HCT116 (cell line): ENCODE measurements around the gene CTNNAL1. TPM values are rescaled to one million over a fixed set of nuclear protein-coding genes. Genes with fewer than 3 reads are reported as not detected.

Experiments
- ATAC-seq: fragments of 200-7000 bp; cut with Tn5 transposase; 2 replicates; pipeline ENCODE4 v1.9.1; 2020; ENCODE audit warnings: mild to moderate bottlenecking, moderate library complexity
- BruUV-seq: library from RNA; stranded (reverse); fragments of 400-500 nt; replicated peaks from 2 replicates; lab custom pipeline; 2021; lab: Mats Ljungman, UMichigan
- CTCF ChIA-PET: fragments of 300-600 bp; sonication (Branson Sonifier 250); formaldehyde crosslinking; loops from one replicate; lab custom pipeline; 2021; ENCODE audit warnings: antibody characterized with exemption; lab: Charles Lee
- POLR2A ChIA-PET: fragments of 300-600, 350-600 bp; sonication (Branson Sonifier 250); formaldehyde crosslinking; loops from one replicate; lab custom pipeline; 2021; ENCODE audit warnings: antibody characterized with exemption; lab: Charles Lee
- RAD21 ChIA-PET, 2 experiments: fragments of 300-600 bp; sonication (Branson Sonifier 250); formaldehyde crosslinking; loops; one replicate each; lab custom pipeline; 2023; ENCODE audit warnings: low total read pairs in 2 of 2; ENCODE audit not compliant: uncharacterized antibody in 2 of 2, unreplicated experiment in 2 of 2, low non-redundant PET in 1 of 2; lab: Charles Lee
- DNase-seq: peaks from one replicate; pipeline ENCODE4 v3.0.0-alpha.2; 2010; ENCODE audit warnings: low read depth, low spot score
- H2AFZ ChIP-seq: fragments of 200-600 bp; shearing (Covaris generic), sonication (generic); 2 replicates; pipeline ENCODE4 v1.6.1; 2017; ENCODE audit warnings: low read depth, mixed run types, mixed read lengths, antibody characterized with exemption, low read length; ENCODE audit not compliant: poor library complexity, severe bottlenecking
- H3K27ac ChIP-seq: 2 replicates; pipeline ENCODE4 v1.5.1; 2012; ENCODE audit warnings: low read depth, low read length
- H3K27me3 ChIP-seq: fragments of 200-600 bp; sonication (generic); 2 replicates; pipeline ENCODE4 v1.6.1; 2016; ENCODE audit warnings: mixed run types, low read length, mixed read lengths; ENCODE audit not compliant: insufficient read depth
- H3K36me3 ChIP-seq, 2 experiments: fragments of 200-500 bp in 1 of 2; fragments of 200-600 bp in 1 of 2; sonication (Bioruptor generic) in 1 of 2; sonication (generic) in 1 of 2; 2 replicates each; pipeline versions ENCODE4 v1.5.1 to v1.6.1; 2014 to 2016; ENCODE audit warnings: low read length in 2 of 2, inconsistent platforms in 1 of 2, mixed read lengths in 1 of 2, mixed run types in 1 of 2; ENCODE audit not compliant: insufficient read depth in 2 of 2, control insufficient read depth in 1 of 2
- H3K4me1 ChIP-seq, 2 experiments: fragments of 200-600 bp in 1 of 2; sonication (generic) in 1 of 2; 2 replicates each; pipeline versions ENCODE4 v1.5.1 to v1.6.1; 2012 to 2017; ENCODE audit warnings: low read length in 2 of 2, inconsistent platforms in 1 of 2, mild to moderate bottlenecking in 1 of 2, mixed read lengths in 1 of 2, mixed run types in 1 of 2, moderate library complexity in 1 of 2; ENCODE audit not compliant: insufficient read depth in 2 of 2, control insufficient read depth in 1 of 2
- H3K4me2 ChIP-seq: fragments of 200-600 bp; sonication (generic); 2 replicates; pipeline ENCODE4 v1.6.1; 2017; ENCODE audit warnings: mixed run types, low read length, mixed read lengths
- H3K4me3 ChIP-seq, 2 experiments: fragments of 200-600 bp in 1 of 2; sonication (generic) in 1 of 2; replicated peaks in 1 of 2; 2 replicates each; pipeline ENCODE4 v1.5.1; 2011 to 2016; ENCODE audit warnings: low read length in 2 of 2, control low read depth in 1 of 2, low read depth in 1 of 2, mild to moderate bottlenecking in 1 of 2, mixed read lengths in 1 of 2, mixed run types in 1 of 2
- H3K79me2 ChIP-seq: fragments of 200-600 bp; sonication (generic); 2 replicates; pipeline ENCODE4 v1.6.1; 2017; ENCODE audit warnings: mild to moderate bottlenecking, mixed run types, low read length, moderate library complexity, mixed read lengths; ENCODE audit not compliant: insufficient read depth
- H3K9ac ChIP-seq: fragments of 200-600 bp; sonication (generic); 2 replicates; pipeline ENCODE4 v1.6.1; 2016; ENCODE audit warnings: low read length, mixed read lengths
- H3K9me2 ChIP-seq: fragments of 200-600 bp; sonication (generic), shearing (Covaris generic); 2 replicates; pipeline ENCODE4 v1.6.1; 2017; ENCODE audit warnings: mixed run types, mild to moderate bottlenecking, moderate library complexity; ENCODE audit not compliant: insufficient read depth
- H3K9me3 ChIP-seq, 2 experiments: fragments of 200-500 bp in 1 of 2; fragments of 200-600 bp in 1 of 2; sonication (Bioruptor generic) in 1 of 2; sonication (generic) in 1 of 2; 2 replicates each; pipeline ENCODE4 v1.6.1; 2014 to 2017; ENCODE audit warnings: low read length in 2 of 2, mixed read lengths in 2 of 2, inconsistent platforms in 1 of 2, low read depth in 1 of 2, mild to moderate bottlenecking in 1 of 2, mixed run types in 1 of 2, moderate library complexity in 1 of 2; ENCODE audit not compliant: control insufficient read depth in 1 of 2, insufficient read depth in 1 of 2
- H4K20me1 ChIP-seq: fragments of 200-600 bp; sonication (generic), shearing (Covaris generic); 2 replicates; pipeline ENCODE4 v1.6.1; 2017; ENCODE audit warnings: mixed run types, mild to moderate bottlenecking, moderate library complexity; ENCODE audit not compliant: insufficient read depth
- EGR1 ChIP-seq: IDR thresholded peaks from 2 replicates; pipeline ENCODE4 v1.6.1; 2012; ENCODE audit warnings: low read depth
- EZH2phosphoT487 ChIP-seq: fragments of 200-600 bp; IDR thresholded peaks from 2 replicates; pipeline ENCODE4 v1.6.1; 2018; ENCODE audit warnings: antibody characterized with exemption, borderline replicate concordance
- POLR2AphosphoS5 ChIP-seq: IDR thresholded peaks from 2 replicates; pipeline ENCODE4 v1.6.1; 2011; ENCODE audit warnings: mild to moderate bottlenecking, low read depth, low read length, moderate library complexity
- SIN3A ChIP-seq: IDR thresholded peaks from 2 replicates; pipeline ENCODE4 v1.6.1; 2012; ENCODE audit warnings: low read depth
- TCF7L2 ChIP-seq: IDR thresholded peaks from 2 replicates; pipeline ENCODE4 v1.7.0; 2011; ENCODE audit warnings: borderline replicate concordance, inconsistent platforms; ENCODE audit not compliant: insufficient read depth, insufficient read length; ENCODE audit errors: extremely low read depth
- YY1 ChIP-seq: IDR thresholded peaks from 2 replicates; pipeline ENCODE4 v1.6.1; 2011; ENCODE audit warnings: low read length, low read depth, moderate library complexity, mild to moderate bottlenecking; ENCODE audit not compliant: insufficient replicate concordance; ENCODE audit errors: extremely low read depth
- ZNF274 ChIP-seq: fragments of 200-500 bp; sonication (Bioruptor generic); IDR thresholded peaks from 2 replicates; pipeline ENCODE4 v1.6.1; 2014; ENCODE audit warnings: mild to moderate bottlenecking, low read depth, low read length, inconsistent platforms
- intact Hi-C: fragments of 100-400 bp; cut with micrococcal nuclease; formaldehyde crosslinking; loops from 2 replicates; pipeline ENCODE4 v1.10.0; 2022
- total RNA-seq: library from RNA; stranded (reverse); gene quantifications from one replicate; pipeline ENCODE4 v1.2.1, GENCODE V29; 2021; ENCODE audit not compliant: unreplicated experiment
- TF ChIP-seq, protein P1 (sequence below): IDR thresholded peaks from 2 replicates; pipeline ENCODE4 v1.6.1; 2012; ENCODE audit warnings: low read depth

The CTNNAL1 gene
- total RNA-seq, 1 experiment from 2014 or later, result 87.2 TPM

DNA sequence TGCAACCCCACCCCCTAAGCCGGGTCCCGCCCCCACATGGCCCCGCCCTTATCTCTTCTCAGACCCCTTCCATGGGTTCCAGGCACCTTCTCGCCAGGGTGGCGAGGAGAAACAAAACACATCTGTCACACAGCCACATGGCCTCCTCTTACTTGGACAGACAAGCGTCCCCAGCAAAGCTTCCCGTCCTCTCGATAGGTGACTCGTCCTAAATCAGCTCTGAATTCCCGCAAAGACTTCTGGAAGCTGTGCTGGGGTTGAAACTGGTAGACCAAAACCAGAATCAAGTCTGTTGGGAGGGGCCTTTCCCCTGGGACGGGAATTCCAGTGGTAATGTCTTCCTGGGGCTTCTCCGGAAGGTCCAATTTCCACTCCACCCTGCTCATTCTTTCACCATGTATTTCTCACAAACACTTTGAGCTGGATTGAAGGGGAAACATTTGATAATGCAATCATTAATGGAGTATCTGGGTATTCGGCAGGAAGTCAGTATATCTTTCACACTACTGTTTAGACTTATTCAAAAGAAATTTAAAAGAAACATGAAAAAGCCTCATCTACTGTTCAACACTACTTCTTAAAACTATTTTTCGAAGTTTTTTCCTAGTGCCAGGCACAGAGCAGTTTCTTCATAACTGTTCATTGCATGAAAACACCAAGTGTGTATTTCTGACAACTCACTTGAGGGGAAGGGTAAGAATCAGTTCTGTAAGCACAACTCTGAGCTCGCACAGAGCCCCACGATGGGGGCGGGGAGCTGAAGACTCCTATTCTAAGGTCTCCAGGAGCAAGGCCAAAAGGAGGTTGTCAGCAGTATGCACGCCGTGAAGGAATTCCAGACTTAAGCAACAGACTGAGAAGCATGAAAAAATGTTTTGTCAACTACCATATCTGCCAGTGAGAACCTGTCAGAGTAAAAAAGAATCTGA, 644 bp upstream of the CTNNAL1 start:
- H3K36me3 ChIP-seq, result no peaks in the 10 kb centered on the region
- POLR2A ChIA-PET, result no interaction called here
- CTCF ChIA-PET, result no interaction called here
- H3K27ac ChIP-seq, result peak overlapping the region; percentile 48; the same call in 1 of the 2 replicates
- ATAC-seq (no peak), DNase-seq (no peak)
- H2AFZ ChIP-seq, result no peak overlapping the region
- peak overlapping the region; percentile 17 to 84 for H3K4me3 ChIP-seq
- RAD21 ChIA-PET, result interaction anchor here in 1 of 2 experiments (0.7 kb wide), 1 partner anchor 184 kb away, joined by 3 read pairs; no protein-coding TSS in a partner anchor
- peak overlapping the region; percentile 76 for H3K4me2 ChIP-seq
- intact Hi-C loops, result loop anchor here (5.0 kb wide), 1 partner anchor 93 kb away; no protein-coding TSS in a partner anchor
- H3K9me3 ChIP-seq, result no peaks in the 10 kb centered on the region
- H3K9me2 ChIP-seq, result no peaks in the 10 kb centered on the region
- BruUV-seq, result no TSS peak
- H3K27me3 ChIP-seq, result no peaks in the 10 kb centered on the region
- no peak for TF ChIP-seq ZNF274
- H3K9ac ChIP-seq, result peak overlapping the region; percentile 43
- H3K4me1 ChIP-seq, result peaks cover 35 to 42% of the 10 kb centered on the region in 2 experiments
- peaks cover 42% of the 10 kb centered on the region for H3K79me2 ChIP-seq
- peaks cover 4% of the 10 kb centered on the region; the same call in 1 of the 2 replicates for H4K20me1 ChIP-seq

DNA sequence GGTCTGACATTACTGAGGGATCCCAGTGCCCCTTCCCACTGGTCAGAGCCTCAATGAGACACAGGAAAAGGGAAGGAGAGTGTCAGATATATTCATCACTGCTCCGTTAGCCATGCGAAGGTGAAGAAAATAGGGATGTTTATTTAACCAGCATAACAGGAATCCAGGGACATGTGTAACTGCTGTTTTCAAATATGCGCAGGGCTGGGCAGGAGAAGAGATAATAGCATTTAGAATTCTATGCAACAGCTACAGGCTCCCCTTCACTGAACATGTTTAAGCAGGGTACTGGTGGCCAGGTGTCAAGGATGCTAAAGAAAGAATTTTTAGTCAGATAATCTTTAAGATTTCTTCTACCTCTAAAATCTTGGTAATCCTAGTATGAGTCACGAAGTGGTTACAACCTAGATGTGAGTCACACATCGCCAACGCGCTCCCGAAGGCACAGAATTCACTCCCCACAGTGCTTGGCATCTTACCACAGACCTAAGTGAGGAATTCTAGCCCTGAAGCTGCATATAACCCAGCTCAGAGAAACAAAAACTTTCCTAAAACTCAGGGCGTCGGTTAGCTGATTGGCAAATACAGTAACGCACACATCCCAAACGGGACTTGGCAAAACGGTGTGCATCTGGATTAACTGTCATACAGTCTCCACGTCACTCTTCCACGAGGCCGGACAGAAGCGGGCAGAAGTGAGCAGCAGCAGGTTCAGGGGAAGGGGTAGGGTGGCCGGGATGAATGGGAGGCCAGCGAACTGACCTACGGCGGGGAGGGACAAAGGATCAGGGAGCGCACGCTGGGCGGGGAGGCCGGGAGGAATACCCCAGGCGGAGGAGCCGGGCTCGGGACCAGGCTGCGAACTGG, 1.1 kb downstream of the CTNNAL1 start:
- H3K79me2 ChIP-seq, result peaks cover 59% of the 10 kb centered on the region
- CTCF ChIA-PET, result no interaction called here
- no peak for TF ChIP-seq TCF7L2
- no peak for TF ChIP-seq YY1
- TF ChIP-seq EGR1, result peak; percentile 82
- peak; percentile 61 for TF ChIP-seq SIN3A
- peak; percentile 45 for TF ChIP-seq POLR2AphosphoS5
- TF ChIP-seq, protein P1, sequence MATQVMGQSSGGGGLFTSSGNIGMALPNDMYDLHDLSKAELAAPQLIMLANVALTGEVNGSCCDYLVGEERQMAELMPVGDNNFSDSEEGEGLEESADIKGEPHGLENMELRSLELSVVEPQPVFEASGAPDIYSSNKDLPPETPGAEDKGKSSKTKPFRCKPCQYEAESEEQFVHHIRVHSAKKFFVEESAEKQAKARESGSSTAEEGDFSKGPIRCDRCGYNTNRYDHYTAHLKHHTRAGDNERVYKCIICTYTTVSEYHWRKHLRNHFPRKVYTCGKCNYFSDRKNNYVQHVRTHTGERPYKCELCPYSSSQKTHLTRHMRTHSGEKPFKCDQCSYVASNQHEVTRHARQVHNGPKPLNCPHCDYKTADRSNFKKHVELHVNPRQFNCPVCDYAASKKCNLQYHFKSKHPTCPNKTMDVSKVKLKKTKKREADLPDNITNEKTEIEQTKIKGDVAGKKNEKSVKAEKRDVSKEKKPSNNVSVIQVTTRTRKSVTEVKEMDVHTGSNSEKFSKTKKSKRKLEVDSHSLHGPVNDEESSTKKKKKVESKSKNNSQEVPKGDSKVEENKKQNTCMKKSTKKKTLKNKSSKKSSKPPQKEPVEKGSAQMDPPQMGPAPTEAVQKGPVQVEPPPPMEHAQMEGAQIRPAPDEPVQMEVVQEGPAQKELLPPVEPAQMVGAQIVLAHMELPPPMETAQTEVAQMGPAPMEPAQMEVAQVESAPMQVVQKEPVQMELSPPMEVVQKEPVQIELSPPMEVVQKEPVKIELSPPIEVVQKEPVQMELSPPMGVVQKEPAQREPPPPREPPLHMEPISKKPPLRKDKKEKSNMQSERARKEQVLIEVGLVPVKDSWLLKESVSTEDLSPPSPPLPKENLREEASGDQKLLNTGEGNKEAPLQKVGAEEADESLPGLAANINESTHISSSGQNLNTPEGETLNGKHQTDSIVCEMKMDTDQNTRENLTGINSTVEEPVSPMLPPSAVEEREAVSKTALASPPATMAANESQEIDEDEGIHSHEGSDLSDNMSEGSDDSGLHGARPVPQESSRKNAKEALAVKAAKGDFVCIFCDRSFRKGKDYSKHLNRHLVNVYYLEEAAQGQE, result no peak
- TF ChIP-seq EZH2phosphoT487, result no peak

More for the DNA sequence above, 1.1 kb downstream of the CTNNAL1 start:
- Histone ChIP-seq H2AFZ (no peak overlapping the region), H3K9me3 (no peaks in the 10 kb centered on the region), H3K9ac (peak overlapping the region; percentile 85), H3K27me3 (no peaks in the 10 kb centered on the region), H3K9me2 (no peaks in the 10 kb centered on the region), H3K27ac (peak overlapping the region; percentile 91), H3K4me2 (peak overlapping the region; percentile 83), H4K20me1 (peaks cover 4% of the 10 kb centered on the region; the same call in 1 of the 2 replicates), H3K4me1 (peaks cover 35 to 48% of the 10 kb centered on the region in 2 experiments), H3K36me3 (no peaks in the 10 kb centered on the region), H3K4me3 (peak overlapping the region; percentile 68 to 84)
- RAD21 ChIA-PET, result no interaction called here
- DNase-seq (peak; percentile 85), ATAC-seq (peak; percentile 62)
- BruUV-seq, result TSS peak; percentile 73
- POLR2A ChIA-PET, result interaction anchor here (1.0 kb wide), 1 partner anchor 171 kb away, joined by 3 read pairs; no protein-coding TSS in a partner anchor
- intact Hi-C loops, result loop anchor here (5.0 kb wide), 1 partner anchor 95 kb away; no protein-coding TSS in a partner anchor
